HG03135 (cell line): ENCODE results near the gene ANO1.
"Not testable (repeated sequence)": the region's sequence is repeated elsewhere in the genome, so short reads cannot be mapped to it uniquely, and the experiment has no call there.

Source experiments
- ATAC-seq: cut with Tn5 transposase; IDR thresholded peaks from one replicate; pipeline ENCODE4 v1.9.1; 2021; ENCODE audit warnings: mild to moderate bottlenecking, moderate library complexity; ENCODE audit not compliant: unreplicated experiment

The ANO1 gene

GRCh38 chr11:70078095-70078780 lies at the start of gene ANO1:
Gene ANO1 (plus strand): TSS chr11:70078317. CDS start chr11:70078607, 290 bp downstream.
- ATAC-seq = no peak

- no peak for ATAC-seq
Observed at GRCh38 chr11:70029115-70029860, 48.8 kb upstream of the ANO1 start.

GRCh38 chr11:70029861-70030380 lies 48.2 kb upstream of the ANO1 start:
- no peak for ATAC-seq

- ATAC-seq = no peak
Observed at GRCh38 chr11:70030412-70030811, 47.7 kb upstream of the ANO1 start.

- ATAC-seq = no peak
Observed at GRCh38 chr11:70031631-70032469, 46.3 kb upstream of the ANO1 start.

GRCh38 chr11:70032470-70032795 lies 45.7 kb upstream of the ANO1 start:
- no peak for ATAC-seq

GRCh38 chr11:70032943-70033710 lies 45.0 kb upstream of the ANO1 start:
- no peak for ATAC-seq

GRCh38 chr11:70033711-70034070 lies 44.4 kb upstream of the ANO1 start:
- no peak for ATAC-seq

GRCh38 chr11:70034740-70035365 lies 43.3 kb upstream of the ANO1 start:
- ATAC-seq = no peak

GRCh38 chr11:70035665-70036064 lies 42.5 kb upstream of the ANO1 start:
- ATAC-seq = not testable (repeated sequence)

- no peak for ATAC-seq
Observed at GRCh38 chr11:70036971-70037882, 40.9 kb upstream of the ANO1 start.

GRCh38 chr11:70038034-70038834 lies 39.9 kb upstream of the ANO1 start:
- ATAC-seq = no peak

- ATAC-seq = no peak
Observed at GRCh38 chr11:70040452-70040851, 37.7 kb upstream of the ANO1 start.

- no peak for ATAC-seq
Observed at GRCh38 chr11:70040869-70041501, 37.1 kb upstream of the ANO1 start.

- ATAC-seq = no peak
Observed at GRCh38 chr11:70043482-70043881, 34.6 kb upstream of the ANO1 start.

GRCh38 chr11:70046089-70046488 lies 32.0 kb upstream of the ANO1 start:
- no peak for ATAC-seq

GRCh38 chr11:70048279-70049024 lies 29.7 kb upstream of the ANO1 start:
- no peak for ATAC-seq
